GM20431 (cell line): Measurements from ENCODE around the gene SSBP4.
"Not testable (repeated sequence)": the region's sequence is repeated elsewhere in the genome, so short reads cannot be mapped to it uniquely, and the experiment has no call there.

Experiments
- in situ Hi-C: fragments of 300-500 bp; cut with MseI, MboI; formaldehyde crosslinking; loops from one replicate; pipeline ENCODE4 v1.15.0; 2020; ENCODE audit warnings: low sequenced_read_pairs; ENCODE audit not compliant: unreplicated experiment

The SSBP4 gene

DNA sequence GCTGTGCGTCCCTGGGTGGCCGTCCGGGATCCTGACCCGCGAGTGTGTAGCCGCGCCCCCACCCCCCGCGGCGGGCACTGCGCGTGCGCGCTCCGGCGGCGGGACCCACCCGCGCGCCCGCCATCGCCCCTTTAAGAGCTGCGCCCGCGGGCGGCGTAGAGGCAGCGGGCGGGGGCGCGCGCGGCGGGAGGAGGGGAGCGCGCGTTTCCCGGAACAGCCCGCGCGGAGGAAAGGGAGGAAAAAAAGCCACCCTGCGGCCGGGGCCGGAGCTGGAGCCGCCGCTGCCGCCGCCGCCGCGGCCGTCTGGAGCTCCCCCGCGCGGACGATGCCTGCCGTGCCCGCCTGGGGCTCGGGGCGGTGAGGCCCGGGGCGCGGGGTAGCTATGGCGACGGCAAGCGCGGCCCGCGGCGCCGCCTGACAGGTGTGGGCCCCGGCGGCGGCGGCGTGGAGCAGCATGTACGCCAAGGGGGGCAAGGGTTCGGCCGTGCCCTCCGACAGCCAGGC is at the start of gene SSBP4:
SSBP4 (plus strand) TSS at position 204 of the 504 bp plus-strand sequence; CDS start at position 455, 251 bp downstream.
- in situ Hi-C loops = loop anchor here (10.0 kb wide), 1 partner anchor 74 kb away; the partner anchor contains the start of gene PGPEP1

- in situ Hi-C loops = no loop called here
Observed at GRCh38 chr19:18373407-18373891, 45.7 kb upstream of the SSBP4 start.

- in situ Hi-C loops = no loop called here
Observed at GRCh38 chr19:18373892-18374629, 45.1 kb upstream of the SSBP4 start.

- in situ Hi-C loops = no loop called here
Observed at GRCh38 chr19:18377026-18377425, 42.2 kb upstream of the SSBP4 start.

GRCh38 chr19:18379803-18380747 is 39.1 kb upstream of the SSBP4 start:
- in situ Hi-C loops = no loop called here

GRCh38 chr19:18380843-18381242 is 38.4 kb upstream of the SSBP4 start:
- in situ Hi-C loops = no loop called here

DNA sequence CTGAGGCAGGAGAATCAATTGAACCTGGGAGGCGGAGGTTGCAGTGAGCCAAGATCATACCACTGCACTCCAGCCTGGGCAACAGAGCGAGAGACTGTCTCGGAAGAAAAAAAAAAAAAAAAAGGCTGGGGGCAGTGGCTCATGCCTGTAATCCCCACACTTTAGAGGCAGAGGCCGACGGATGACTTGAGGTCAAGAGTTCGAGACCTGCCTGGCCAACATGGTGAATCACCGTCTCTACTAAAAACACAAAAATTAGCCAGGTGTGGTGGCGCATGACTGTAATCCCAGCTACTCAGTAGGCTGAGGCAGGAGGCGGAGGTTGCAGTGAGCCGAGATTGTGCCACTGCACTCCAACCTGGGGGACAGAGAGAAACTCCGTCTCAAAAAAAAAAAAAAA is 35.6 kb upstream of the SSBP4 start:
- in situ Hi-C loops = not testable (repeated sequence)

DNA sequence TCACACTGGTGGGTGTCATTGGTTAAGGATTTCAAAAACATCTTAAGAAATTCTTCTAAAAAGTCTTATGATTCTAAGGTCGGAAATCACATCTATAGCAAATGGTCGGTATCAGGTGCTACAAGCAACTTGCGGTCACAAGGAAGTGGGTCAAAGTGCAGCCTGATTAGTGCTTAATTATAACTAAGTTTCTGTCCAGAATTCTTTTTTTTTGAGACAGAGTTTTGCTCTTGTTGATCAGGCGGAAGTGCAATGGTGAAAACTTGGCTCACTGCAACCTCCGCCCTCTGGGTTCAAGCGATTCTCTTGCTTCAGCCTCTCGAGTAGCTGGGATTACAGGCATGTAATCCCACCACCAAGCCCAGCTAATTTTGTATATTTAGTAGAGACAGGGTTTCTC is 34.4 kb upstream of the SSBP4 start:
- in situ Hi-C loops = no loop called here

GRCh38 chr19:18385359-18385674 is 33.9 kb upstream of the SSBP4 start:
- in situ Hi-C loops = no loop called here

DNA sequence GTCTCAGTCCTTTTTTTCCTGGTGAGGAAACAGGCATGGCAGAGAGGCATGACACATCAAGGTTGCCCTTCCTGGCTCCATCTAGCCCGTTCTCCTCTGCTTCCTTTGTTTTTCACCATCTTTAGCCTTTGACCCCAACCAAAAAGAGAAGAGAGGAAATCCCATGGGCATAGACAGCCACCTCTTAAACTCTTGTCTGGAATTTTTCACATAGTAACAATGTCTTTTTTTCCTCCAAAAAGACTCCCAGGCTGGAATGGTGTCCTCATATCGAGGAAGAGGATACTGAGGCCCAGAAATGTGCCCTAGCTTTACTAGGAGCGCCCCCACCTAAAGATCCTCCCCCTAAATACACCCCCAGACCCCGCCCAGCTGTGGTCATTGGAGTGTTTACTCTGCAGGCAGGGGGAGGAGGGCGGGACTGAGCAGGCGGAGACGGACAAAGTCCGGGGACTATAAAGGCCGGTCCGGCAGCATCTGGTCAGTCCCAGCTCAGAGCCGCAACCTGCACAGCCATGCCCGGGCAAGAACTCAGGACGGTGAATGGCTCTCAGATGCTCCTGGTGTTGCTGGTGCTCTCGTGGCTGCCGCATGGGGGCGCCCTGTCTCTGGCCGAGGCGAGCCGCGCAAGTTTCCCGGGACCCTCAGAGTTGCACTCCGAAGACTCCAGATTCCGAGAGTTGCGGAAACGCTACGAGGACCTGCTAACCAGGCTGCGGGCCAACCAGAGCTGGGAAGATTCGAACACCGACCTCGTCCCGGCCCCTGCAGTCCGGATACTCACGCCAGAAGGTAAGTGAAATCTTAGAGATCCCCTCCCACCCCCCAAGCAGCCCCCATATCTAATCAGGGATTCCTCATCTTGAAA is 33.3 kb upstream of the SSBP4 start, which contains the start of gene GDF15:
GDF15 (plus strand) TSS at position 484 of the 868 bp plus-strand sequence; CDS start at position 516, 32 bp downstream.
- in situ Hi-C loops = no loop called here

DNA sequence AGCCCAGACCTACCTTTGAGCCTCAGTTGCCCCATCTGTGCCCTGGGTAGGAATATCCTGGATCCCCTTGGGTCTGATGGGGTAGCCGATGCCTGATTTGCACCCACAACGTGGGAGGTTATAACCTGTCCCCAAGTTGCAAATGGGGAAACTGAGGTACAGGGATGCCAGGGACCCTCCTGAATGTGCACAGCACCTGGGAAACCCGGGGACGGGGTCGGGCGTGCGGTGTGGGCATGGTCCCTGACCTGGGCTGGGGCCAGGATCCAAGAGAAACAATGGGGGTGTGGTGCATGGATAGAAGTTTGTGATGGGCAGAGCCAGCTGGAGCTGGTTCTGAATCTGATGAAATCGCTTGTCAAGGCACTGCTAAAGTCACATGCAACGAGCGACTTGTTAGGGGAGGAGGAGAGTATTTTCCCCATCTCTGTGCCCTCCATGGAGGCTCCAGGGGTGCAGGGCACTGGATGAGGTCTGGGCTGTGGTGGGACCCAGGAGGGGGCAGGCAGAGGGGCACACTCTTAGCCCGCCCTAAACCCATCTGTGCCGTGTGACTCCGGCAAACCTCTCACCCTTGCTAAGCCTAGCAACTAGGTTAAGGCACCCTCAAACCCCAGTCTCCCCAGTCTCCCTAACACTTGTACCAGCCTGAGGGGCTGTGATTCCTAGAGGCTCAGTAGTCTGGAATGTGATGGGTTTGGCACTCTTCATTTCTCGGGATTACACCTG is 32.5 kb upstream of the SSBP4 start:
- in situ Hi-C loops = no loop called here

DNA sequence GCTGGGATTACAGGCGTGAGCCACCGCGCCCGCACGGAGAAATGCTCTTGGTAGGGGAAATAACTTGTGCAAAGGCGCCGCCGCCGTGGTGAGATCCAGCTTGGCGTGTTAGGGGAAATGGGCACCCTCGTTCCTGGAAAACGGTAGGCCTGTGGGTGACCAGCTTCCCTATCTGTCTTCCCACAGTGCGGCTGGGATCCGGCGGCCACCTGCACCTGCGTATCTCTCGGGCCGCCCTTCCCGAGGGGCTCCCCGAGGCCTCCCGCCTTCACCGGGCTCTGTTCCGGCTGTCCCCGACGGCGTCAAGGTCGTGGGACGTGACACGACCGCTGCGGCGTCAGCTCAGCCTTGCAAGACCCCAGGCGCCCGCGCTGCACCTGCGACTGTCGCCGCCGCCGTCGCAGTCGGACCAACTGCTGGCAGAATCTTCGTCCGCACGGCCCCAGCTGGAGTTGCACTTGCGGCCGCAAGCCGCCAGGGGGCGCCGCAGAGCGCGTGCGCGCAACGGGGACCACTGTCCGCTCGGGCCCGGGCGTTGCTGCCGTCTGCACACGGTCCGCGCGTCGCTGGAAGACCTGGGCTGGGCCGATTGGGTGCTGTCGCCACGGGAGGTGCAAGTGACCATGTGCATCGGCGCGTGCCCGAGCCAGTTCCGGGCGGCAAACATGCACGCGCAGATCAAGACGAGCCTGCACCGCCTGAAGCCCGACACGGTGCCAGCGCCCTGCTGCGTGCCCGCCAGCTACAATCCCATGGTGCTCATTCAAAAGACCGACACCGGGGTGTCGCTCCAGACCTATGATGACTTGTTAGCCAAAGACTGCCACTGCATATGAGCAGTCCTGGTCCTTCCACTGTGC is 30.9 kb upstream of the SSBP4 start:
- in situ Hi-C loops = no loop called here

DNA sequence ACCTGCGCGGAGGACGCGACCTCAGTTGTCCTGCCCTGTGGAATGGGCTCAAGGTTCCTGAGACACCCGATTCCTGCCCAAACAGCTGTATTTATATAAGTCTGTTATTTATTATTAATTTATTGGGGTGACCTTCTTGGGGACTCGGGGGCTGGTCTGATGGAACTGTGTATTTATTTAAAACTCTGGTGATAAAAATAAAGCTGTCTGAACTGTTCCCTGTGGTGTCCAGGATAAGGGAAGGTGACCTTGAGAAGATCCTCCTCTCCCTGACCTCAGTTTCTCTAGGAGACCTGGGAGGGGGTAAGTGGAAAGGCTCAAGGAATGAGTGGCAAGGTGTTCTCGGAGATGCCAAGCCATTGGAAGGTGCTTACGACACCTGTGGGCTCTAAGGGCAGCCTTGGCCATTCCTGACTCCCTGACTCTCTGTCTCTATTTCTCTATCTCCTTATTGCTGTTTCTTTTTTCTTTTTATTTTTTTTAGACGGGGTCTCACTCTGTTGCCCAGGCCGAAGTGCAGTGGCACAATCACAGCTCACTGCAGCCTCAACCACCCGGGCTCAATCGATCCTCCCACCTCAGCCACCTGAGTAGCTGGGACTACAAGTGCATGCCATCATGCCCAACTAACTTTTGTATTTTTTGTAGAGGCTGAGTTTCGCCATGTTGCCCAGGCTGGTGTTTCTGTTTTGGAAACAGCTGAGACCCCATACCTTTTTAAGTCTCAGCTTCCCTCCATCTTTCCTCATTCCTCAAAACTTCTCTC is 30.1 kb upstream of the SSBP4 start:
- in situ Hi-C loops = no loop called here

GRCh38 chr19:18389726-18390064 is 29.5 kb upstream of the SSBP4 start:
- in situ Hi-C loops = no loop called here

DNA sequence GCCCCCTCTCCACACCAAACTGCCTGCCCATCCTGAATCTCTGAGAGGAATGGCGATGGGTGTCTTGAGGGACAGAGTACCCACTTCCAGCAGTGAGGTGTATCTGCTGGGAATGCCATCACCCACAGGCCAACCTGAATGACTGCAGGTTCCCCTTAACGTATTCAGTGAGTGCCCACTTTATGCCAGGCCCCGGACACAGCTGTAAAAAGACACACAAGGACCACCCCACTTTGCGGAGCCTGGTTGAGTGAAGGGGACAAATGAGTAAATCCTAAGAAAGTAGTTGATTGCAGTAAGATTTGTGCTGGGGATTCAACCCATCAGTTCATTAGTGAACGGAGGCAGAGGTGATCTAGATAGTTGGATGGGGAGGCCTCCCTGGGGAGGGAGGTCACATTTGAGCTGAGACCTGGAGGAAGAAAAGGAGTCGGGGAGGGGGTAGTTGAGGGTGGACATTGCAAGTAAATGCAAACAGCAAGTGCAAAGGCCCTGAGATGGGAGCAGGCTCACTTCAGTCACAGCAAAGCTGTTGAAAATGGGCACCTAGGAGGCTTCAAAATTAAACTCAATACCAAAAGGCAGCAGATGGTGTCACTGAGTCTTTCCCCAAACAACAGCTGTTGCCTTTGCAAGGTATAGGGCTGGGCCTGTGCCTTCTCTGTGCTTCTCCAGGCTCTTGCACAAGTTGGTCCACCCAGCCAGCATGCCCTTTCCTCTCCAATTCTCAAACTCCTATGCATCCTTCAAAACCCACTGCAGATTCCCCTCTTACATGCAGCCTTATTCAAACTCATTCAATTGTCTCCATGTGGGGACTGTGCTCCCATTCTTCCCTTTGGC is 28.9 kb upstream of the SSBP4 start:
- in situ Hi-C loops = no loop called here

GRCh38 chr19:18391509-18392075 is 27.6 kb upstream of the SSBP4 start:
- in situ Hi-C loops = no loop called here
